NCI-H2107 treated with DMSO at 0.1 percent for 48 hours (cell line): Measurements from ENCODE around the gene MAPKAP1.

Experiments used
- DNase-seq: peaks from one replicate; lab custom pipeline; 2025; ENCODE audit not compliant: unreplicated experiment; lab: John Stamatoyannopoulos, UW

Gene MAPKAP1

DNA sequence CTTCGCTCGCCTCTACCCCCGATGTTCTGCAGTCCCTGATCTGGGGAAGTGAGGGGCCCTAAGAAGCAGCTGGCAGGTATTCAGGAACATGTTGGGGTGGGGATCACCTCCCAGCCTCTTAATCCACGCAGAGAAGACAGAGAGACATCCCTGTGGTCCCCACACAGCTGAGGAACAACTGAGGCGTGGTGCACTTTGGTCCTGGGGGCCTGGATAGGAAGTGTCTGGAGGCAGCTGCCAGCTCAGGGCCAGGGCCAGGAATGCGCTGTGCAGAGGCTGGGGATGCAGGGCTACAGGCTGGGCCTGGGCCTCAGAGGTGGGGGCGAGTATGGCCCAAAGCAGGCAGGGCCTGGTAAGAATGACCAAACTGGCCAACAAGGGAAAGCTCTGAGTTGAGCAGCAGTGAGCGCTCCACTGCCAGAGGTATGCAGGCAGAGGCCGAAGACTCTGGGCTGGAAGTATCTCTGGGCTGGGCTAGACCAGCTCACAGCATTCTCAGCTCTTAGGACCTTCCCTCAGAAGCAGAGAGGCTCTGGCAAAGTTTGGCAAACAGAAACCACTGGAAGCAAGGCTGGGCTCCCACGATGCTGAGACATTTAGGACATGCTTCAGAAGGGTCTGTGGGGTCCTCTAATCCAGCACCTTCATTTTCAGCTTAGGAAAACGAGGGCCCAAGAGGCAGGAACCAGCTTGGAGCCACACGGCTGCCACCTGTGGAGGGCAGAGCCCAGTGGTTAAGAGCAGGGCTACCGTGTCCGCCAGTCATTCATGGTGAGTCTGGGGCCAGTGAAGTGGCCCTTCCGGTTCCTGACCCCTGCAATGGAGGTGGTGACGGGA lies 271.0 kb downstream of the MAPKAP1 start:
- no peak for DNase-seq

GRCh38 chr9:125434986-125435775 lies 271.8 kb downstream of the MAPKAP1 start:
- DNase-seq, result no peak

GRCh38 chr9:125433461-125434011 lies 273.5 kb downstream of the MAPKAP1 start:
- no peak for DNase-seq

DNA sequence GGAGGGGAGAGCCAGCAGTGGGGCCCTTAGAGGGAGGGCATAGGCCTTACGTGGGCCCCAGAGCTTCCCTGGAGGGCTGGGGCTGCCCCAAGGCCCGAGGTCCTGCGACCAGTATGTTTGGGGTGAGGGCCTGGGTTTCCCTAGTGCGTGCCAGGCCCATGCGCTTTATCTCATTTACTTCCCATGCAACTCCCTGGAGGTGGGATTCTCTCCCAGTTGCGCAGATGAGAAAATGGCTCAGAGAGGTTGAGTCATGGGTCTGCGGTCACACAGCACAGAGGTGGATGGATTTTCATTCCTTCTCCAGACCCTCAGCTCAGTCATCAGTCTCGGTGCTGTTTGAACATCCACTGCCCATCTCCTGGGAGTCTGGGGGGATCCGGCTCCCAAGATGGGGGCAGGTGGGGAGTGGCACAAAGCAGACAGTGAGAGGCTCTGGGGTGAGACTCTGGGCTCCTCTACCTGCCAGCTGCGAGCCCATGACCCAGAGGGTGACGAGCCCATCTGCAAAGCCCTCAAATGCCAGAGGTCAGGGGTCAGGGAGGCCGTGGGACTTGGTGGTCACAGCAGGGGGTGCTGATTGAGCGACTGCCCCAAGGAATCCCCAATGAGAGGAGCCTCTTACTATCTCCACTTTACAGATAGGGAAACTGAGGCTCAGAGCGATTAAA lies 274.2 kb downstream of the MAPKAP1 start:
- no peak for DNase-seq

DNA sequence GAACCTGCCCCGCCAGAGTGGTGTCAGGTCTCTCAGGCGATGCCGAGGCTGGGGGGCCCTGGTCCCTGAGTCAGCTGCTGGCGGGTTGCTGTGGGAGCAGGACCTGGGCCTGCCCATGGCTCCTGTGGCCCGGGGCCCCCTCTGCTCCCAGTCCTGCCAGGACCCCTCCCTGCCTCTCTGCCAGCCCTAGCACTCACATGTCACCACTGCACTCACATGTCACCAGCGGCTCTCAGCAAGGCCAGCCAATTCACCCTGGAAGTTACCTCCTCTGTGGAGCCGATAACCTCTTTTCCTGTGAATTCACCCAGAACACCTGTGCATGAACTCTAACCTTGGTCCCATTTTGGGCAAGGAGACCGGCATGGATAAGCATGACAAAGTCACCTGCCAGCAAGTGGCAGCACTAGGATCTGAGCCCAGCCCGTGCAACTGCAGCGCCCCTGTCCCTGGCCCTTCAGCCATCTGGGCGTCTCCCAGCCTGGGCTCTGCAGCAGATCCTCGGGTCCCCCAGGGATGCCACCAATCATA lies 275.2 kb downstream of the MAPKAP1 start:
- DNase-seq, result no peak

- no peak for DNase-seq
These were observed 276.0 kb downstream of the MAPKAP1 start for GRCh38 chr9:125431012-125431305.

DNA sequence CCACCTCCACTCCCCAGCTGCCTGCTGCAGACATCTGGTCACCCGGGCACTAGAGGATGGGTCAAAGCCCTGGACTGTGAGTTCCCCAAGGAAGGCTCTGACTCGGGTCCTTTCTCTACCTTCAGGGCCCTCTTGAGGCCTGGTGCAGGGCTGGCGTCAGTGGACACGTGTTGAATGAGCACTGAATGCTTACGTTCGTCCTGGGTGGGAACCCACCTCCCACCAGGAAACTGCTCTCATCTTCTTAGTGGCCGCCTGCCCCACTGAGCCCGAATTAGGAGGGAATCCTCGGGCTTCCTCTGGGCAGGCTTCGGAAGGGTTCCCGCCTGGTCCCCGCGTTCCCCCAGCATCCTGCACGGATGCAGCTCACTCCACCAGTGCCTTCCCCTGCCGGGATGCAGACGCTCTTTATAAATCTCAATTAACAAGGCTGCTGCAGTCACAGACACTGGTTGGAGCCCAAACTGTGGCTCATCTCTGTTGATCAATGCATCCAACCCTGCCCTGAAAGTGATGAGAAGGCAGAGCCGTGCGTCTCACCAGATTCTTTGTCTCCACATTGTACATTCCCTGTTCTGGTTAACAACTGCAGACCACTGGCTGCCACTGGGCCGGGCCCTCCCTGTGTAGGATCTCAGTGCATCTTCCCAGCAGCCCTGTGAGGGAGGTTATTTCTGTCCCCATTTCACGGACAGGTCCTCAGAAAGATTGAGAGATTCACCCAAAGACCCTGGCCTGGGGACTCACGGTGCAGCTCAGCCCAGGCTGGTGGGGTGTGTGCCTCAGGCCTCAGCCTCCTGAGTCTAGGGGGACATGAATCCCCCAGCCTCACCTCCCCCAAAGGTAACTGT lies 276.6 kb downstream of the MAPKAP1 start:
- DNase-seq, result no peak

GRCh38 chr9:125429476-125430160 lies 277.4 kb downstream of the MAPKAP1 start:
- DNase-seq, result no peak

DNA sequence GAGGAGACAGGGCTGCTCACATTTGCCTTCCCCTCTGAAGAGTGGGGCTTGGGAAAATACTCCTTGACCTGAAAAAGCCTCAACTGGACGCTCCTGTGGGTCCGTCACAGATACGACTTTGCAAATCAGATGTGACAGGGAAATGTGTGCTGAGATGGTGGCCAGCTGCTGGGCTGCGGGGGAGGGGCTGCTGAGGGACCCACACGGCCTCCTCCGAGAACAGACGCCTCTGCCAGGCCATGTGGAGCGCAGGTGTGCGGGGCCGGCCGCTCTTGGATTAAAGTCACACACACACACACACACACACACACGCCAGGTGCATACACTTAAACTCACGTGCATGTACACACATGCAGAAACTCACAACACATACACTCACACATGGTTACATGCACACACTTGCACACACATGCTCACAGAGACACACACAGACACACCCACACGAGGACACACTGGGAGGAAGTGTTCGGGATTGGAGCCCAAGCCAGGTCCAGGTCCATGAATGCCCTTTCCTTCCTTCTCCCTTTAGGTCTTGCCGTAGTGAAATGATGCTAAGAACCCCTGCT lies 278.0 kb downstream of the MAPKAP1 start:
- no peak for DNase-seq

- DNase-seq, result peak; percentile 6
These were observed 278.7 kb downstream of the MAPKAP1 start for GRCh38 chr9:125428060-125428901.

DNA sequence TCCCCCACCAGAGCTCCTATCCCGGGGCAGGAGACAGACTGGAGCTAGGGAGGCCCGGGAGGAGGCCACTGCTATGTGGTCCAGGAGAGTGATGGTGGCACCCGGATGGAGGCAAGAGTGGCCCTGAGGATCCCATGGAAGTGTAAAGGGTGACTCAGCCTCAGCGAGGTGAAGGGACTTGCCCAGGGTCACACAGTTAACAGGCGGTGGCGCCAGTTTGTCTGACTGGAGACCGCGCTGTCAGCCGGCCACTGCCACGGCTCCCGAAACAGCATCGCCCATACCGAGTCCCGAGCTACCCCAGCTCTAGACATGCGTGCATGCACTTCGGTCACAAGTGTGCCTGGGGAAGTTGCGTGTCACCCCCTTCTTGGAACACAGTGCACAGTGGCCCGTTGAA lies 279.5 kb downstream of the MAPKAP1 start:
- no peak for DNase-seq

GRCh38 chr9:125426926-125427325 lies 280.1 kb downstream of the MAPKAP1 start:
- DNase-seq, result no peak

DNA sequence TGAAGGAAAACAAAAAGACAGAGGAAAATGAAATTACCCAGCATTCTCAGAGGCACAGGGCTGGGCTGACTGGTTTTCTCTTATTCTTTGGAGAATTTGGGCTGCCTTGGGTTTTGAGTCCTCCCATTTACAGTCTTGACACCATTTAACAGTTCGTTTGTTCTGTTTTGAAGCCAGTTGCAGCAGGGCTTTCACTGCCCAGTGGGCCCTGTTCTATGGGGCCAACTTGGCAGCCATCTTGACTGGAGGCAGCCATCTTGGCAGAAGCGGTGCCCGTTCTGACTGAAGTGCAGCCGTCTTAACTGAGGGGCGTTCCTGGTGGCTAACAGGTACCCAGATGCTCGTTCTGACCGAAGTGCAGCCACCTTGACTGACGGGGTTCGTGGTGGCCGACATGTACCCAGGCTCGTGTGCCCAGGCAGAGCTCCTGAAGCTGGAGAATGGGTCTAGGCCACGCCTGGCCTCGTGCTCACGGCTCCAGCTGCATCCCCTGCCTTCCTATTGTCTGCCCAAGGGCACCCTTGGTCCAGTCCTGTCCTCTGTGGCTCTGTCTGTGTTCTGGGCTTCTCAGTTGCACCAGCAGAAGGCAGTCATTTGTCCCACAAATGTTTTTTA lies 281.0 kb downstream of the MAPKAP1 start:
- DNase-seq, result no peak

GRCh38 chr9:125425170-125425897 lies 281.7 kb downstream of the MAPKAP1 start:
- no peak for DNase-seq

DNA sequence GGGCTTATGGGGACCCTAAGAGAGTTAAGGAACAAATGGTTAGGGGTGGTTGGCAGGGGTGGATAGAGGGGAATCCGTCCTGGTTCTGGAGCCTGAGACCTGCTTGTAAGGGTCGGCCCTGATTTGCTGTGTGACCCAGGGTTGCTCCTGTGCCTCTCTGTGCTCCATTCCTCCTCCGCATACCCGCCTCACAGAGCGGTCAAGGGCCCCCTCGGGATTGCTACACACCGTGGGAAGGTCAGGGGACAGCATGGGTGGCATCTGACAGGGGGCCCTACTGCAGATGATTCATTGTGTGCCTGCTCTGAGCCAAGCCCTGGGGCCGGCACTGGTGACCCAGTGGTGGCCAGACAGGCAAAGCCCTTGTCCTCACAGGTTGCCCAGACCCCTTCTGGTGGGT lies 283.0 kb downstream of the MAPKAP1 start:
- DNase-seq, result no peak

DNA sequence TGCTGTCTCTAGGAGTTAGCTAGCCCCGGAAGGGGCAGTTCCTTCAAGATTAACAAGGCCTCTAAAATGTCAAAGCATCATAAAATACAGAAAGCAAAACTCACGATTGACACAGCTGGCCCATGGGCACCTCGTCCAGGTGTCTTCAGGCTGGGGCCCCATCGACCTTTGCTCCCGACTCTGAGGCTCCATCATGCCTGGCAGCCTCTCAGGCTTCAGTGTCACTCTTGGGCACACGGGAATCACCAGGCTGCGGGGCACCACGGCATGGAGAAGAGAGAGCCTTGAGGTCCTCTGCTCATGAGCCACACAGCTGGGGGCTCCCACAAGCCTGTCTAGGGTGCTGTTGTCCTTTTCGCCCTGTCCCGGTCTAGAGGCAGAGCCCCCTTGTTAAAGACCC lies 284.2 kb downstream of the MAPKAP1 start:
- no peak for DNase-seq

GRCh38 chr9:125421591-125422181 lies 285.3 kb downstream of the MAPKAP1 start:
- DNase-seq, result no peak
